HG03571 (cell line): Measurements from ENCODE around the gene CHST15.

ENCODE experiments used
- ATAC-seq: cut with Tn5 transposase; IDR thresholded peaks from one replicate; pipeline ENCODE4 v1.9.1; 2021; ENCODE audit not compliant: unreplicated experiment

CHST15 gene

DNA sequence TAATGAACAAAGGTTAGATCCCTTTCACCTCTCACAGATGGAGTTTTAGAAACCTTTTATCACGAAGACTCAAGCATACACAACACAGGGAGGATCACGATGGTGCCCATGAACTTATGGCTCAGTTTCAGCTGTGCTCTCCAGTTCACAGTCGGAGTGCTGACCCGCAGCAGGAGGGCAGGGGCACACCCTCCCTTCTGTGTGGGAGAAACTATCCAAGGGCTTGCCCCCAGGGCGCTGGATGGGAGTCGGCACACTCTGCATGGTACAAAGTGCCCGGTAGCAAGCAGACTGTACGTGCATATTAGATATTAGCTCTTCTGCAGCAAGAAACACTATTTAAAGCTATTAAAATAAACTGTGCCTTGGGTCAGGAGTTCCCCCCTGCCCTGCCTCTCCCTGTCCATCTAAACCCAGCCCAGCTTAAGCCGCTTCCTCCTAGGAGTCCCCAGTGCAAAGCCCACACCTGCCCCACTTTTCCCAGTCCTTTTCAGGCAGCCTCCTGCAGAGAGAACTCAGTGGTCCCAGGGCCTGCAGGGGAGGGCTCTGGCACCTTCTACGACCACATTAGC, 76.5 kb downstream of the CHST15 start:
- ATAC-seq = no peak

DNA sequence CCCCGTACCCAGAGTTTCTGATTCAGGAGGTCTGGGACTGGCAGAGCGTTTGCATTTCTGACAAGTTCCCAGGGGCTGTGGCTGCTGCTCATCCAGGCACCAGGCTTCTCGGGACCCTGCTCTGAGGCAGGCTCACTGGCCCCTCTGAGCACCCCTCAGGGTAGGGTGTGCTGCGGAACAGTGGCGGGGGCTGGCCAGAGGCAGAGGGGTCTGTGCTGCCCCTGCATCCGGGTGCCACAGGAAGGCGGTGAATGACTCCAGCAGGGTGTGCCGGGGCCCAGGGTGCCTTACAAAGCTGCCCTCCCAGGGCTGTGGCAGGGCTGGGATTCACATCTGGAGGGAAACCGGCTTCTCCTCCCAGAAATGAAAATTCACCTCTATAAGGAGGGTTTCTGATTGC, 77.4 kb downstream of the CHST15 start:
- no peak for ATAC-seq

DNA sequence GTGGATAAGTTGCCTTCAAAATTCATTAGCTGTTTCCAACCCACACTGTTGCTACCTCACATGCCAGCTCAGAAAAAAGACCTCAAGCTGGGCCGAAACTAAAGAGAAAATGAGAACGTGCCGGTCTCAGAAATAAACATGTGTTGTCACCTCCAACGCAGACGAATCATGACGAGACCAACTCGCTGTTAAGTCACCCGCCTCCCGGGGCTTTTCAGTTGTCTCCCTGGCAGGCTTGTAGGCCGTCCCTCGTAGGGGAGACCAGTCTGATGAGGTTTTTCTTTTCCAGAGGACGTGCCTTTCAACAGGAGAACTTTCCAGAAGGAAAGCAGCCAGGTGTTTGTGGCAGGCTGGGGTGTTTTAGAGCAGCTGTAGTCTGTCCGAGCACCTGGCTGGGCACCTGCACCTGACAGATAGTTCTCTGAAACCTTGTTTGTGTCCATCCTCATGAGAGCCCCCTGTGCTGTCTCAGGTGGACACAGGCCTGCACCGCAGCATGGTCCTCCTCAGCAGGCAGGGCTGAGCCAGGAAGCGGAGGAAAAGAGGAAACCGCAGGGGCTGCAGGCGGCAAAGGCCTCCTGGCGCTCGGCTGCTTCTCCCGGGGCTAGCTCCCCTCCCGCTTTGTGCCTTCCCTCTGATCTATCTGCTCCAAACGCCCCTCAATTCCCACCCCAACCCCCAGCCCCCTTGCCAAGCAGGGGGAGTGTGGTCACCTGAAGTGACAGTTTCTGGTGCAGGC, 78.8 kb downstream of the CHST15 start:
- ATAC-seq = no peak

DNA sequence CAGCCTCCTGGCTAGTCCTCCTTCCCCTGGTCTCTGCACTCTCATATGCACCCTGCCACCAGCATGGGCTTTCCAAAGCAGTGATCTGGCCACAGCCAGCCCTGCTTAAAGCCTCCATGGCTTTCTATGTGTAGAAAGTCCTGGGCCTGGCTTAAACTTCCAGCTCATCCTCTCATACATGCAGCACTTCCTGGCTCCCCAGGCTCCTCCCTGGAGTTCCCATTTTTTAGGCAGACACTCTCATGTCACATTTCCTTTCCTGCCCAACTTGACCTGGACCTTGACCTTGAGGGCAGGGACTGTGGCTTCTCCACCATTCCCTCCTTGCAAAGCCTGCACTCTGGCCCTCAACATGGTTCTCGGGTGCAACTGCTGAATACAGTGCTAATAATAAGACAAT, 79.5 kb downstream of the CHST15 start:
- ATAC-seq = no peak

DNA sequence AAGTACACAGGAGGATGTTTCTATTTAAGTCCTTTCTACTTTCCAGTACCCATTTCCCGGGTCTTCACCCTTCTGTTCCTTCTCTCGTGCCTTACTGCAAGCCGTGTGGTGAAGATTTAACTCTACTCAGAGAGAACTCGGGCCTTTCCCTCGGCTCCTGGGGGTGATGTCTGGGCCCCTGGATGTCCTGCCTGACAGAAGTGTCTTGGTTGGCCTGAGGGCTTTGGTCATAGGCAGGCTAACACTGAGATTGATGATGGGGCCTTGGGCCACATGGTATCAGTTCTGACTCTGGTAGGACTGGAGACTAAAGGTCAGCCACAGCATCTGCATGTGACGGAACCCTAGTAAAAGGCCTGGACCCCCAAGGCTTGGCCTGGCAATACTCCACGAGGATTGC, 80.4 kb downstream of the CHST15 start:
- no peak for ATAC-seq

DNA sequence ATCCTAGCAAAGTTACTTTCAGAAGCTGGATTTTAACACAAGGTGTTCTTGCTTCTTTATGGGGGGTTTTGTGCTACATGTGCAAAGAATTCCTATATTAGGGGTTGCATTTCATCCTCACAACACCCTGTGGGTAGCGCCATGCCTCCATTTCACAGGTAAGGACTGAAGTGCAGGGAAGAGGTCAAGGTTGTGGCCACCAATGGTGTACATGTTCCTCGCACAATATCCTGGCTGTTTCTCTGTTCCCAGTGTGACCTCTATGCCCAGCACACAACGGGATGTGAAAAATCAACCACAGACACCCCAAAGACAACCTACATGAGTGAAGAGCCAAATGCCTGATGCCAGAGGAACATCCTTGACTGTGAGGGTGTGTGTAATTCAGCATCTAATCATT, 80.8 kb downstream of the CHST15 start:
- no peak for ATAC-seq

DNA sequence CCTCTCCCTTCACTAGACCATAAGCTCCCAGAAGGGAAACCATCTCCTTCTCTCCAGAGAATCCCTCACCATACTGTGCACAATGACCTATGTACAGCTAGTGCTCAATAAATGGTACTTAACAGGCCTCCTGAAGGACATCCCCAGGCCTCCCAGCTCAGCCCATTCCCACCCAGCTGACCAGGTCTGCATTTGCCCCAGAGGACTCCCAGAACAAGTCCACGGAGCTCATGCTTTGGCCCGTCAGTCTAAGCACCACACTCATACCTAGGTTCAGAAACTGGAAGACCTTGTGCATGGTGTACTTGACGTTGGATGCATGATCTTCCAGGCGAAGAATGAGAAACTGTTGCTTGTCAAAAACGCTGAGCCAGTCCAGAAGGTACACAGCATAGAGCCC, 81.3 kb downstream of the CHST15 start:
- no peak for ATAC-seq

DNA sequence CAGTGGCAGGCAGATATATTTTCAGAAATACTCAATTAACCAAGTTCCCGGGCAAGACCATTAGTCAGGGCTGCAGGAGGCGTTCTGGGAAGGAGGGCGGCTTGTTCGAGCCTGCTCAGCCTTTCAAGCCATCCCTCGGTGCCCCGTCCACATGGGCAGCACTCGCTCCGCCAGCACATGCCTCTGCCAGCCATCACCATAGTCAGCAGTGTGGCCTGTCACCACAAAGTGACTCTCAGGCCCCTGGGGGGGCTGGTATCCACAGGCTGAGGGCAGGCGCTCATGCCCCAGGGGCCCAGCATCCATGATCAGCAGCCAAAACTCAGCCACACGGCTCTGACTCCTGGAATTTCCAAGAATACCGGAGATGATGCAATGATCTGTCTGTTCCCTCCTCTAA, 81.9 kb downstream of the CHST15 start:
- ATAC-seq = no peak

DNA sequence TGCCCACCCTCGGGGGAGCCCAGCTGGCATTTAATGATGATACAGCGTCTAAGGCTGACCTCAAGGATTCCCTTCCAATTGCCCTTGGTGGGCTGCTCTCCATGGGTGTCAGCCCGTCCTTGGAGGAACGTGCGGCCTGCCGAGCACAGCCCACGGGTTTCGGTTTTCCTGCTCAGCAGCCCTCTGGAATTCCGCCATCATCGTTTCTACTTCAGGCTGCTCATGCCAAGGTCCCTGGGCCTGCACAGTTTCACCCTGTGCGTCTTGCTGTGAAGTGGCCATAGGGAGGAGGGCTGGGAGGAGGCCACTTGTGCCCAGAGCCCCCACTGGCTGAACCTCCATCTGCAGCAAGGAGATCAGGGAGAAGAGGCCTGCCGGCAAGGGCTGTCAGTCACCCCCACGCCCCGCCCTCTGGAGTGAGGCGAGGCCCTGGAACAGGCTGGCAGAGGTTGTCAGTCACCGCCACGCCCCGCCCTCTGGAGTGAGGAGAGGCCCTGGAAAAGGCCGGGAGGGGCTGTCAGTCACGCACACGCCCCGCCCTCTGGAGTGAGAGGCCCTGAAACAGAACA, 82.8 kb downstream of the CHST15 start:
- no peak for ATAC-seq

DNA sequence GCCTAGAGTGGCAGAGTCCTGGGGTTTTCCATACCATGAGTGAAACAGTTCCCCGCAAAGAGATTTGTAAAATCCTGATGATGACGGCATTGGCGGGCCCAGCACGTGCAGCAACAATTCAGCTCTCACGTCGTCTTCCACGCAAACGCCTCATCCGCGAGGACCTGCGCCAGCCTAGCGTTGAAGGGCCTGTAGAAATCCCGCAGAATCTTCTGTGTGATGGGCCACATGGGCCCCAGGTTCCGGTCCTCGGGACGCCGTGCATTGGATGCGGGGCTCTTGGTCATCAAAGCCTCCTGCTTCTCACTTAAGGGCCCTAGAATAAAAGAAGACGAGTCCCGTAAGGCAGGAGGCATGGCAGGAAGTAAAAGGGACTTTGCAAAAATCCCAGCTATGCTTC, 83.4 kb downstream of the CHST15 start:
- ATAC-seq = no peak

DNA sequence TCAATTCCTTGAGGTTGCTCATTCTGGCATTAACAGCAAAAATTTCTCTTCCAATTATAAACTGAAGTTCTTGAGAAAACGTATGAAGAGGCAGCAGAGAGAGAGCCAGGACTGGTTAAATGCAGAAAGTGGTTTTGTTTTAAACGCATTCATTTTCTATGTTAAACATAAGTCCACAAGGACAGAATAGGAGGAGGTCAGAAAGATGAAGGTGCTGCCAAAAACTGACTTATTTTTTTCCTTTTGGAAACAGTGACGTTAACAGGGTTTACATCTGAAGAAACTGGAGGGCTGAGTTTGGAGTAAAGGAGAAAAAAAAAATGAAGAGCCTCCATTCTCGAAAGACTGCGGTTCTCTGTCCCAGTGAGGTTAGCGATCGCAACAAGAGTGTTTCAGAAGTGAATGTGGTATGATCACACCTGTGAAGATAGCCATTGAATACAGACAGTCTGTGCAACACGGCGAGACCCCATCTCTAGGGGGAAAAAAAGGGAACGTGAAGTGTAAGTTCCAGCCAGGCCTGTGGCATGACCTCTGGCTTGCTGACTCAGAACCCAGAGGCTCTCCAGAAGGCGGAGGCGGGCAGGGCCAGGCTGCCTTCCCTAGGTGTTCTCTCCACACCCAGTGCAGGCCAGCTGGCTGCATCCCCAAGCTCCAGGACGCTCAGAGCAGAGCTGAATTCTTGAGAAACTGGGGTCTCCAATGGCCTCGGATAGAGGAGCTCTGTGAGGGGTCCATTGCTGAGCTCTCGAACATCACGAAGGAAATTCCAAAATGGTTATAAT, 84.0 kb downstream of the CHST15 start:
- ATAC-seq = no peak

DNA sequence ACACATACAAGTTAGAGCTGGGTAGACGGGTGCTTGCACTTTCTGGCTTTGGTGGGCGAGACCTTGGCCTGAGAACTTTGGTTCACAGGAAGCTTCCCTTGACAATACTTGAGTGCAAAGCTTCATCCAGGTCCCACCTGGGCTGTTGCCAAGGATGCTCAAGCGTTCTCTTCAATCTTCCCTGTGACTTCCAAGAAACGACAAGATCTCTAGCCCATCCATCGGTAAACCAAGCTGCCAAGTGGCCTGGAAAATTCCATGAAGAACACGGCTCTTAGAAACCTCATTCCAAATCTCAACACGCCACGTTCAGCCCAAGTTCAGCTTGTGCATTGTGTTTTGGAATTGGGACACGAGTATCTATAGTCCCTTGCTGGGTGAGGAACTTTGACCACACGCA, 84.7 kb downstream of the CHST15 start:
- ATAC-seq = no peak

DNA sequence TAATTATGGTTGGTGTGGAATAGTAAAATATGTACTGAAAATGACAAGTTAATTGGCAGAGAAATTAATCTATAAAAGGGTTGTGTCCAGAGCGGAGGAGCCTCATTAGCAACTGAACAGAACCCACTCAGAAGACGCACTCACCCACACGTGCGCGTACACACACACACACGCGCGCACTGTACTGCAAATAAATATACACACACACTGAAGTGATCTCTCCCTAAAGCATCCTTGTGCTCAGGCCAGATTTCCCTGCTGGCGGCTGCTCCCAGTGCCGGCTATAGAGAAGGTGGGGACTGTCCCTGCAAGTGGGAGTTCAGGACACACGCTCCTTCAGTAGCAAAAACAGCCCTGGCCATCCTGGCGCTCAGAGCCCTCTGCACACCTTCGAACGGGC, 85.2 kb downstream of the CHST15 start:
- no peak for ATAC-seq

DNA sequence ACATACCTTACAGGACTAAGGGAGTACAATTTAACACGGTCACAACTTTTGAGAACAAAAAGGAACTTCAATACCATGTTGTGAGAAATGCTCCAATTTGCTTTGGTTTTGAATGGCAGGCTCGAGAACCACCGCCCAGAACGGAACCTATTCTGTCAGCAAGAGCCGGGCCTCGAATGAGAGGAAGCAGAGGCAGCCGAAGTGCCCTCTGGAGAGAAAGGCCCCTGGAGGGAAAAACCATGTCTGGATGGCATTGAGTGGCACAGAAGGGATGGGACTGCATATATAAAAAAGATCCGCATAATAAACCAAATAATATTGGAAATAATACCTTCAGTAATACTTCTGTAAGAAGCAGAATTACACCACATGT, 85.6 kb downstream of the CHST15 start:
- no peak for ATAC-seq

DNA sequence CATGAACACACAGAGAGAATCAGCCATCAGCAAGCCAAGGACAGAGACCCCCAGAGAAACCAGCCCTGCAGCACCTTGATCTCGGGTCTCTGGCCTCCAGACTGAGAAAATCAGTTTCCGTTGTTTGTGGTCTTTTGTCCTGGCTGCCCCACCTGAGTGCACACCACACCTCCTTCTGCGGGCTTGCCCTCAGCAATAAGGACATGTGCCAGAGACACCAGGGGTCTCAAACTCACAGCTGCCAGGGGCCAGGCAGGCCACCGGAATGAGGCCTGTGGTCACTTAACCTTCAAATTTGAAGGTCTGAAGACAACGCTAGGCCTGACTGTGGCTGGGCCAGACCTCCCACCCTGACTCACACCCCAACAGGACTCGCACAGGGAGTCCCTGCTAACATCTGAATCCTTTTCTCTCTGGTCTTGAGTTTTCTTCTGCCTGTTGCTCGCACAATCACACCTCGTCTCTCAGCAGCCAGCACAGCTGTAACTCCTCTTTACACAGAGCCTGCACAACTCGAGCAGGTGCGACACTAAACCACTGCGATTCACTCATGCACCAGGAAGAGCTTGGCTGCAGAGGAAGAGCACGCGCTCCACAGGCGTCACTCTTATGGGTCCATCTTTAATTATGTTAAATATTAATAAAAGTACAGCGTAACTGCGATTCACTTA, 86.2 kb downstream of the CHST15 start:
- no peak for ATAC-seq

DNA sequence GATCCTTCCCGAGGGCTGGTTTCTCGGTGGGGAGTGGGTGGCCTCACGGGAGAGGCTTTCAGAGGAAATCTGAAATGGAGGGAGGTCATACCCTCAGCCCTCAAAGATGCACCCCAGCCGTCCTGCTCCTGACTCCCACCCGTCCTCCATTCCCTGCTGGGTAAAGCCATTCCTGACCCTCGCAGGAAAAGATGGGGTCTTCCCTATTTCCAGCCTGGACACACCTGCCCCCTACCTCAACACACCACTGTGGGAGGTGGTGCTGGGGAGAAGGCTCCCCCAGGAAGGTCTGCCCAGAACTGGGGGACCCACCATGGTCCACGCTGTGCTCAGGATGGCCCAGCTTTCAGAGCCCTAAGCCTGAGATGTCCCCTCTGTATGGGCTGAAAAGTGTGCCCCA, 86.9 kb downstream of the CHST15 start:
- ATAC-seq = no peak

DNA sequence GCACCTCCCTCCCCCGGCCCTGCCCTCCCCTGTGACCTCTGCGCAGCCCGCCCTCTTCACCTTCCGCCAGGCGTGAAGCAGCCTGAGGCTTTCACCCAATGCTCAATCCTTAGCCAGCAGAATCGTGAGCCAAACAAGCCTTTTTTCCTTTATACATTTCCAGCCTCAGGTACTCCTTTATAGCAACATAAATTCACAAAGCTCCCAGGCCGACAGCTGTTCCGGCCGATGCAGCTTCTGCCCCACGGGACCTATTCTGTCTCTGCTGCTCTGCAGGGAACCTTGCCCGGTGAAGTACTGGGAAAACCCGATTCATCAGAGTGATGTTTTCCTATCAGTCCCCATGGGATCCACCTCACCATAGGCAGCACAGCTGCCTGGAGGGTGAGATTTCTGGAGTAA, 87.4 kb downstream of the CHST15 start:
- ATAC-seq = no peak

DNA sequence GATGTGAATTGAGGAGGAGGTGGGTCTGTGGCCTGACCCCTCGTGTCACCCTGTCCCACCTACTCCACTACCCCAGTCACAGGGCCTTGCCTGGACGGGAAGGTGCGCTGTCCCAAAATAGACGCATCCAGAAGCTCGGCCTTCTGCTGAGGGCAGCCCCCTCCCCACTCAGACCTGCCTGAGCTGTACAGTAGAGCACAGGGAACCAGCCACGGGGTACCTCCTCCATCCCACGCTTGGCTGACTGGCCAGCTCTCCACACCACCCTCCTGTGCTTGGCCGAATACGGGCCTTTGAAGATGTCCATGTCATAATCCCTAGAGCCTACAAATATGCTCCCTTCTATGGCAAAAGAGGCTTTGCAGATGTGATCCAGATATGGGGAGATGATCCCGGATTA, 88.3 kb downstream of the CHST15 start:
- no peak for ATAC-seq

DNA sequence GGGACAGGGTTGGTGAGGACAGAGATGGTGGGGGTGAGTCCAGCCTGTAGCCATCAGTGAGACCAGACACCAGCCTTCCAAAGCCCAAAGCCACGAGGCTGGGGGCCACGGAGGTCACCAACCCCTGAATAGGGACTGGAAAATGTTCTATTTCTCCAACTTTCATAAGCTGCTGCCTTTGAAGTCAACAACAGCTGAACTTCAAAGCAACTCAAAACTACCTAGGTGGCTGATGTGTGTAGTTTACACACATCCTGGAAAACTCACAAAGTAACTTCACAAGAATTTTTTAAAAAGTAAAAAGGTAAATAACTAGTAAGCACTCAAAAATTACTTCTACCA, 88.8 kb downstream of the CHST15 start:
- ATAC-seq = no peak

DNA sequence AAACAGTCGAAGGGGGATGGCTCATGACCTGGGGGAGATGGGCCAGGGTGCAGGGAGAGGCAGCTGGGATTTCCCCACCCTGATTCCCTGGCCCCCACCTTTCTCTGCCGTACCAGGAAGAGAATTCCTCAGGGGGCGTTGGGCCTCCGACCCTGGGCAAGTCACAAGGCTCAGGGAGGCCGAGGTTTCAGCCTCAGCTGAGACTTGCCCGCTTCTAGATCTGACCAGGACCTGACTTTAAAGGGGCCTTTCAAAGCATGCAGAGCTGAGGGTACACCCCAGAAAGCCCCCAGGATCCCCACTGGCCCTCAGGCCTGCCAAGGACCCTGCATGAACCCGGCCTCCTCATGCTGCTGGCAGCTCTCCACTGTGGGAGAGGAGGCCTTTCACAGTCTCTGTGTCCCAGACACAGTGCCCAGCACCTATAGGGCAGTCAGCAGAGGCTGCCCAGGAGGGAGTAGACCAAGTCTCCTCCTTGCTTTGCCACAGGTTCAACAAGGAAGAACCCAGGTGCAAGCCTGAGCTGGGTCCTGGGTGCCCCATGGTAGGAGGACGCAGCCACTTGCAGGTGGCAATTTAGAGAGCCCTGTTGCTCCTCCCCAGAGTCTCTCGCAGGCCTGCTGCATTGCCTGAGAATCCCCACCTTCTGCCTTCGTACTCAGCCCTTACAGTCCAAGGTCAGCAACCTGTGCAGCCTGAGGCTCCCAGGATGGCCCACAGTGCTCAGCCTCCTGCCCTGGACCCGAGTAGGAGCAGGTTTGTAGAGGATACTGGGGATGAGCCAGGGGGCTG, 89.3 kb downstream of the CHST15 start:
- ATAC-seq = no peak

DNA sequence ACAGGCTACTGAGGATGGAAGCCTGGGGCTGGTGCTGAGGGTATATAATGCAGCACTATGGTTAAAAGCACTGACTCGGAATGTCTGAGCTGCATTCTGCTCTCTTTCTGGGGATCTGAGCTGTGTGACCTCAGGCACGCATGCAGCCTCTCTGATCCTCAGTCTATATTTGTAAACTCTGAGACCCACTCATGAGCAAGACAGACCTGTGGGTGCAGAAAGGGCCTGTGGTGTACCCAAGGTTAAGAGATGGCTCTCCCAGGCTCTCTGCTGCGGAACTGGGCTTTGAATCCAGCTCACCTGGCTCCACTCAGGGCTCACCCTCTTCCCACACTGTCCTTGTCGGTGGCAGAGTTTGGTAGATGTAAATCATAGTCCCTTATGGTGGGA, 89.9 kb downstream of the CHST15 start:
- ATAC-seq = no peak
